NOMO-1 treated with dmso at 0.1 percent for 144 hours (cell line): Measurements from ENCODE around the gene EGLN1.

ENCODE experiments used
- DNase-seq: peaks from one replicate; lab custom pipeline; 2025; ENCODE audit not compliant: unreplicated experiment; lab: John Stamatoyannopoulos, UW

The EGLN1 gene

DNA sequence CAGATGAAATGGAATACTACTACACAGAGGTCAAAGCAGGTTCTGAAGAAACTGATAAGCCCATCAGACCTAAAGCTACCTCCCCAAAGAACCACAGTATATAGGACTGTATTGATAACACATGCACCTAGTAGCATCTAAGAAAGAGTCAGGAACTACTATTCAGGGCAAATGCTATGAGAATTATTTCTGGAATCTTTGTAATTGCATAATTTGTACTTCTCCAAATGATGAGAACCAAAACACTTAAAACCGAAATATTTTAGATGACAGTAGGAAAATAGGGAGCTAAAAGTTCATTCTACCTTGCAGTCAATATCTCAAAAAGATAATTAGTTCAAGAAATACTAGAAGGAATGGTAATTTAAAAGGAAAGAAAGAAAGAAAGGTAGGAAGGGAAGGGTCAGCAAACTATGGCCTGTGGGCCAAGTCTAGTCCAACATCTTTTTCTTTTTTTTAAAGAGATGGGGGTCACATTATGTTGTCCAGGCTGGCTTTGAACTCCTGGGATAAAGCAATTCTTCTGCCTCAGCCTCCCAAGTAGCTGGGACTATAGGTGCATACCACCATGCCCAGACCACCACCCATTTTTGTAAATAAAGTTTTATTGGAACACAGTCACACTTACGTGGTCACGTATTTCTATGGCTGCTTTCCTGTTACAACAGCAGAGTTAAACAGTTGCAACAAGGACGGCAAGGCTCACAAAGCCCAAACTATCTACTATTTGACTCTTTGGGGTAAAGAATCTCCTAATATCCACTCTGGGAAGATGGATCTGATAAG lies 24.0 kb downstream of the EGLN1 start:
- DNase-seq = no peak

DNA sequence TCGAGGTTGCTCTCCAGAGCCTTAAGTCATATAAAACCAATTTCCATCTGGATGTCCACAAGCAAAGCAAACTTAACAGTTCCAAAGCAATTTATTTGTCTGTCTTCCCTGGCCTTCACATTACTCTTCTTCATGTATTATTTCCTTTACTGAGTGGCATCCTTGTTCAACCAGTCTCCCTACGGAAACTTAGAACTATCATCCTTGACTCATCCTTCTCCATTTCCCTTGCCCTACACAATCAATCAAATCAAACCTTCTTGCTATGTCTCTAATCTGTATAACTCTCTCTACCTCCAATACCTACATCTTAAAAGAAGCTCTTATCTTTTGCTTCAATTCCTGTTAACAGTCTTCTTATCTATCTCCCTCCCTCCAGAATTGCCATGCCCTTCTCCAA lies 25.4 kb downstream of the EGLN1 start:
- no peak for DNase-seq

DNA sequence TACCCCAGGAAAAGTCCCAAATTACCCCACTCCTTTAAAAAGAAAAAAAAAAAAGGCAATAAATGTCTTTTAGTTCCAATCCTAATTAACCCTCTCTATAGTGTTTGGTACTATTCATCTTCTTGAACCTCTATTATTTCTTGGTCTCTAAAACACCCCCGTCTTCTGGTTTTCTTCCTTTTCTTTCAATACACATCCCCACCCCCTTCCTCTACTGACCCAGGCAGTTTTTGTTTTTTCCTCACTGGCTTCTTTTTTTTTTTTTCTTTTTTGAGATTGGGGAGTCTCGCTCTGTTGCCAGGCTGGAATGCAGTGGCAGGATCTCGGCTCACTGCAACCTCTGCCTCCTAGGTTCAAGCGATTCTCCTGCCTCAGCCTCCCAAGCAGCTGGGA lies 26.1 kb downstream of the EGLN1 start:
- DNase-seq = no peak

DNA sequence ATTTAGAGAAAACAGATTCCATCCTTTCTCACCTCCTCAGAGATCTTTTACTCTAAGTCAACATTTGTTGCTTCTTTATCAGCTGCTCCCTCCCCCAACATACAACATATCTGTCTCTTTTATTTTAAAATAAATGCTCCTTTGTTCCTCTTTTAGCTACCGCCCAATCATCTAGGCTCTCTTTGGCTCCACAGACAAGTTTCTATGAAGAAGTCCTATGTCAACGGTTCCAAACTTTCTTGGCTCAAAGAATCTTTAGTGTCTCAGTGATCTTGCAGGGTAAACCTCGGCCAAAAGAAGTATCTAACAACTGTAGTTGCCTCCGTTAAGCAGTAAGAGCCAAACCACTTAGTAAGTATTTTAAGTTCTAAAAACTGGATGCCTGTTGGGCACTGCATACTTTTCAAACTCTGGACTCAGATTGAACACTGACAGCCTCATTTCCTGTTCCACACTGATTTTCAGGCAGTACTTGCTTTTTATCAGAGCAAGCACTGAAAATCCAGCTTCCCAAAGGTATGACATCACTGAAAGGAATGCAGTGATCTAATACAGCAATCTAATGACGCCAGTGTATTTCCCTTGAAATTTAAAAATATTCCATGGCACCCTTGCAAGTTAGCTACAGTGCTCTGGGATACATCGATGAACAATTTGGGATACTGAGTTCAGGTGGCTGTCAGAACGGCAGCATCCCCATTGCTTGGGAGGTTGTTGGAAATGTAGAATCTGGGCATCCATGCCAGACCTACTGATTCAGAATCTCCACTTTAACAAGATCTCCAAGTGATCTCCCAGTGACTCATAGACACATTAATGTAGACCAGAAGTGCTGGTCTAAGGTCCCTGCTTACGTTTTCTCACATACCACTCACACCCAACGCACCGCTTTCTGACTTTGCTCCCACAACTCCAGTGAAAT lies 26.8 kb downstream of the EGLN1 start:
- DNase-seq = peak; percentile 45

GRCh38 chr1:231393668-231394067 lies 28.4 kb downstream of the EGLN1 start:
- no peak for DNase-seq

DNA sequence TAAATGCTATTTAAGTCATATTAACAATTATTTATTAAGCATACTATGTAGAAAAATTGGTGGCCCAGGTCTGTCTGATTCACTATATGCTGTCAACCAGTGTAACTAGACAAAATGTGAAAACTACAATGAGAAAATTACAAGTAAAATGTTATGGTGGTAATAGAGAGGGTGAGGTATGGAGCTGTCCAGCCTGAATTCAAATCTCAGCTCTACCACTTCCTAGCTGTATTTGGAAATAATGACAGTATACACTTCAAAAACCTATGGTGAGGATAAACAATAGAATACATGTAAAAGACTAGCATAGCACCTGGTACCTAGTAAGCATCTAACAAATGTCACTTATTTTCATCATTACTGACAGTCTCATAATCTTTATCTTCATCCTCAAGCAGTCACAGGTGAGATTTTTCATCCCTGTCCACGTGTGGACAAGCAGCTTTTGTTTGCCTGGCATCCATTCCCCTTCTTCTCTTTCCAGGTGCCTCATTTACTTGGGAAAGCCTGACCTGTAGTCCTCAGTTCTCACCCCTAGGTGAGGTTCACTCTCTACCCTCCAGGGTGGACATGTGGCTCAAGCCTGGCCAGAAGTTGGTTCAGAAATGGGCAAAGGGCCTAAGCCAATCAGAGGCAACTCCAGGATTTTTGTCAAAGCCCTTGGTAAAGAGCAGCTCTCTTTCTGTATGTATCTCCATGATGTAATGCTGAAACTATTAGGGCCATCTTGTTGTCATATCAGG lies 29.5 kb downstream of the EGLN1 start:
- no peak for DNase-seq

- no peak for DNase-seq
Measured at GRCh38 chr1:231390071-231390470, 32.0 kb downstream of the EGLN1 start.

GRCh38 chr1:231387770-231388669 lies 34.1 kb downstream of the EGLN1 start:
- DNase-seq = peak; percentile 90

GRCh38 chr1:231386466-231386865 lies 35.6 kb downstream of the EGLN1 start:
- DNase-seq = no peak

DNA sequence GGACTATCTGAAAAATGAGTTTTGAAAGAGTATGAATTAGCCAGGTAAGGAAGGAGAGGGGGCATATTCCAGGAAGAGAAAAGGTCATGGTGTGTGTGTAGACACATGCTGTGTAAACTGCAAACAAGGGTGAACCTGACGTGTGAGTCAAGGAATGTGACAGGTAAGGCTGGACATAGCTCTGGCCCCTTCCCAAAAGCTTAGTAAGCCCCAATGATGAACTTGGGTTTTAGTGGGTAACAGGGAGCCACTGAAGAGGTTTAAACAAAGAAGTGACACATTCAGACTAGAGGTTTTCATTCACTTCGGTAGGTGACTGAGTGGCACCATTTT lies 36.7 kb downstream of the EGLN1 start:
- DNase-seq = no peak

- DNase-seq = no peak
Measured at GRCh38 chr1:231384696-231385415, 37.2 kb downstream of the EGLN1 start.

GRCh38 chr1:231383159-231383860 lies 38.8 kb downstream of the EGLN1 start:
- peak; percentile 41 for DNase-seq

- DNase-seq = no peak
Measured at GRCh38 chr1:231382426-231382825, 39.7 kb downstream of the EGLN1 start.

DNA sequence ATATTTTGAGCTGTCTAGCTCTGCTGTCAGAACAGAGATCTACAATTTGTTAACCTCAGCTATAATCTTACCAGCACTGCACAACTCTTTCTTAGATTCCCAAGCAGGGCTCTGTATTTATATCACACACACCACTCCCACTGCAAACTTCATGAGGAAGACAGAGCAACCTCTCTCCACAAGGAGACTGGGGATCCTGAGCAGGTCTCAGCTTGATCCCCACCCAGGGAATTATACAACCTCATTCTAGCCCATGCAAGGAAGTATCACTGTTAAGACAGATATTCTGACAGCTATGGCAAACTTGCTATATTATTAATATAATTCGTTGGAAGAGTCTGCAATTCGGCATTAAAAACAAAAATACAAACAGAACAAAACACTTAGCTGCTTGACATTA lies 40.4 kb downstream of the EGLN1 start:
- DNase-seq = no peak

- DNase-seq = no peak
Measured at GRCh38 chr1:231376875-231377549, 45.1 kb downstream of the EGLN1 start.

DNA sequence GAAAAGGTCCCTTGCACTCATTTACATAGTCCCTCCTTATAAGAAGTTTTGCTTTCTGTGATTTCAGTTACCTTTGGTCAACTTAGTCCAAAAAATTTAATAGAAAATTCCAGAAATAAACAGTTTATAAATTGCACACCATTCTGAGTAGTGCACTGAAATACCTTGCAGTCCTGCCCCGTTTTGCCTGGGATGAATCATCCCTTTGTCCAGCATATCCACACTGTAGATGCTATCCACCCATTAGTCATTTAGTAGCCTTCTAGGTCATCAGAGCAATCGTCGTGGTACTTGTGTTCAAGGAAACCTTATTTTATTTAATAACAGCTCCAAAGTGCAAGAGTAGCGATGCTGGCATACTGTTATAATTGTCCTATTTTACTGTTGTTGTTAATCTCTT lies 46.0 kb downstream of the EGLN1 start:
- no peak for DNase-seq

- DNase-seq = no peak
Measured at GRCh38 chr1:231374394-231374793, 47.7 kb downstream of the EGLN1 start.

DNA sequence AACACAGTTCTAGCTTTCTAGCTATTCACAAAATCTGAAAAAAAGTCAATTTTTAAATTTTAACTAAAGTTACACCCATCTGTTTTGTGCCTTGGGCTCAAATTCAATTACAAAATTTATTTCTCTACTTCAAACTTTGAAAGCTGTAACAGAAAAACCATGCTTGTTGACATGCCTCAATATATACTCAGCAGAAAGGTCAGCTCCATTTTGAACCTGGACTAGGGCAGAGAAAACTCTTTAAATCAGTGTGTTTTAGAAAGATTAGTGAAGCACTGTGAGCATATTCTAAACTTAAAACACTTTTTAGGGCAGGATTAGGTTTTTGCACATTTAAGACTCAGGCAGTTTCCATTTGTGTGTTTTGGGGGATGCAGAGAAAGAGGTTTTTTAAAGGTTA lies 49.6 kb downstream of the EGLN1 start:
- DNase-seq = no peak

GRCh38 chr1:231369282-231369681 lies 52.8 kb downstream of the EGLN1 start:
- DNase-seq = no peak
